HUDEP-2 (cell line): ENCODE measurements around the gene DCP1A.
A peak's percentile ranks its signal among the peaks of the same experiment; 100 is the strongest.
"Not testable (repeated sequence)": the region's sequence is repeated elsewhere in the genome, so short reads cannot be mapped to it uniquely, and the experiment has no call there.

Source experiments
- DNase-seq, 76 experiments: peaks; one replicate each; lab custom pipeline; 2025; ENCODE audit not compliant: unreplicated experiment in 76 of 76; lab: John Stamatoyannopoulos, UW

DCP1A gene

DNA sequence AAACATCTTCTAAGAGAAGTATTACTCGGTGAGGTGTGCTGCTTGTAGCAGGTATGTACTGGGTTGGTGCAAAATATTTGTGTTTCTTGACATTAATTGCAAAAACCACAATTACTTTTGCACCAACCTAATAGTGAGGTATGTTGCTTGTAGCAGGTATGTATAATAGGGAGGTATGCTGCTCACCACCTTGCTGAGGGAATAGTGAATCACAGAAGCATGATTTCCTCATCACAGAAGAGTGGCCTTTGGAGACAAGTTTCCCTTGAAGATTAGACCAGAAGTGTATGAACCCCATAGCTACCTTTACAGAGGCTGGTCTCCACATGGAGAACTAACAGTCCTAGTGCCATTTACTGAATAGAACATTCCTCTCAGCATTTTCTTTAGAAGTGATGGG is 15.5 kb downstream of the DCP1A start:
- DNase-seq: no peak

- DNase-seq: no peak
These were observed 17.4 kb downstream of the DCP1A start for GRCh38 chr3:53329897-53330296.

- peak in 15 of 76 experiments; percentile 3 to 56 (median 11) for DNase-seq
These were observed 18.6 kb downstream of the DCP1A start for GRCh38 chr3:53328746-53329145.

DNA sequence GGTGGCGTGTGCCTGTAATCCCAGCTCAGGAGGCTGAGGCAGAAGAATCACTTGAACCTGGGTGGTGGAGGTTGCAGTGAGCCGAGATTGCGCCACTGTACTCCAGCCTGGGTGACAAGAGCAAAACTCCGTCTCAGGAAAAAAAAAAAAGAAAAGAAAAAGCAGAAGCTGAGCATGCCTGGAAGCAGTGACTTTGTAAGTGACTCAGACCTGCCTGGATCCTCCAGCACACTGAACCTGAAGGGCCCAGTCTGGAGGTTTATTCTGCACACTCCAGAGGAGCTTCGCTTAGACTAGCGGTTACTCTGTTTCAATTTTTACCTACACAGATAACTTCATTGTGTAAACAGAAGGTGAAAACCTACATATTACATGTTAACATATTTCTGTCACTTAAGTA is 19.4 kb downstream of the DCP1A start:
- not testable (repeated sequence) for DNase-seq

- DNase-seq: peak in 50 of 76 experiments; percentile 2 to 60 (median 19)
These were observed 23.2 kb downstream of the DCP1A start for GRCh38 chr3:53324105-53324504.

DNA sequence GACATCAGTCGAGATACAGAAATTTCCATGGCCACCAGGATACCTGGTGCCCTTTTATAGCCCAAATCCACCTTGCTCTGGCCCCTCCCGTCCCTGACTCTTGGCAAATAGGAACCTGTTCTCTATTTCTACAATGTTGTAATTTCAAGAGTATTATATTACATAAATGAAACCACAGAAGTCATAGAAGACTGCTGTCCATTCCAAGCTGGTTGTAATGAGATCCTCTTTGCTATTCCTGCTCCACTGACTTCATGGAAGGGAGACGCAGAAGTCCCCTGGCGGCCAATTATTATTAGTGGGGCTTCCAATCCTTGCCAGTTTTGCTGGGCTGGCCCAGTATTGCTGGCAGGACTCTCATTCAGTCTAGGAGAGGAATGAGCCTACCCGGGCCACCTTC is 26.6 kb downstream of the DCP1A start:
- DNase-seq: no peak

- no peak for DNase-seq
These were observed 28.8 kb downstream of the DCP1A start for GRCh38 chr3:53318522-53318921.

GRCh38 chr3:53312832-53313231 is 34.5 kb downstream of the DCP1A start:
- no peak for DNase-seq

- no peak for DNase-seq
These were observed 35.5 kb downstream of the DCP1A start for GRCh38 chr3:53311882-53312281.

- DNase-seq: no peak
These were observed 43.4 kb downstream of the DCP1A start for GRCh38 chr3:53303957-53304356.

DNA sequence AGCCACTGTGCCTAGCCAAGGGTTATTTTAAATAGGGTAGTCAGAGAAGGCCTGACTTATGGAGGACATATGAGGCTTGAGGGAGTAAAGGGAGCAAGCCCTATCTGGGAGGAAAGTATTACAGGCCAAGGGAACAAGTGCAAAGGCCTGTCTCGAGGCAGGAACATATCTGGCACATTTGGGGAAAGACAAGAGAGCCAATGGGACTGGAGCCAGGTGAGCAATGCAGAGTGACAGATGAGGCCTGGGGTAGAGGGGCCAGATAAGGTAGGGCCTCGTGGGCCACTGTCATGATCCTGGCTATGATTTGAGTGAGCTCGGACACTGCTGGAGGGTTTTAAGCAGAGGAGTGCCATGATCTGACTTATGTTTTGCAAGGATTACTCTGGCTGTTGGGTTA is 43.8 kb downstream of the DCP1A start:
- no peak for DNase-seq

DNA sequence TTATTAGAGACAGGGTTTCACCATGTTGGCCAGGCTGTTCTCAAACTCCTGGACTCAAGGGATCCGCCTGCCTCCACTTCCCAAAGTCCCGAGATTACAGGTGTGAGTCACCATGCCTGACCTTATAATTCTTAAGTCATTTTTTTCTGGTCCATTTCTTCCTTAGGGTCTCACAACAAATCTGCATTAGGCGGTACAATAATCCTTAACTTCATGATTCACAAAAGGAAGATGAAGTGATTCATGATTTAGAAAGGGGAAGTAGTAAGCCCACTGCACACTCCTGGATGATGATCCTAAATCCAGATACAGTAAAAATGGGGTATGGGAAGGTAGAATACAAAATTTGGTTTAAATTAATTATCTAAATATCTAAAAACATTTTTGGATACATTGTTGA is 46.5 kb downstream of the DCP1A start:
- no peak for DNase-seq

- peak in 24 of 76 experiments; percentile 0 to 48 (median 20) for DNase-seq
These were observed 47.7 kb downstream of the DCP1A start for GRCh38 chr3:53299611-53300023.

- DNase-seq: no peak
These were observed 51.9 kb downstream of the DCP1A start for GRCh38 chr3:53295410-53295809.

DNA sequence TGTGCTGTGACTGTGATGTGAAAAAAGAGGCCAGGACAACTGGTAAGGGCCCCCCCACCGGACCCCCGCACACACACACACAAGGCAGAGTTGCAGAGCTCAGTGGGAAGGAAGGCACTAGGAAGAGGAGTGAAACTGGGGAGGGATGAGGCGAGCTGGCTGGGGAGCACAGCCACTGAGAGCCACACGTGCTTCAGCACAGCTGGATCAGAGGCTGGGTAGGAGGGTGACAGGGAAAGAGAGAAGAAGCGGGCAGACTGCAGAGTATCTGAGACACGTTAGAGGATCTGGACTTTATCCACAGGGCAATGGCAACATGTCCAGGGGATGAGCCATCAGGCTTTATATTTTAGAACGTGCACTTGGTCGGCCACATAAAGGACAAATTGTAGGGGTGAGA is 53.5 kb downstream of the DCP1A start:
- DNase-seq: no peak

GRCh38 chr3:53288214-53288613 is 59.1 kb downstream of the DCP1A start:
- no peak for DNase-seq

DNA sequence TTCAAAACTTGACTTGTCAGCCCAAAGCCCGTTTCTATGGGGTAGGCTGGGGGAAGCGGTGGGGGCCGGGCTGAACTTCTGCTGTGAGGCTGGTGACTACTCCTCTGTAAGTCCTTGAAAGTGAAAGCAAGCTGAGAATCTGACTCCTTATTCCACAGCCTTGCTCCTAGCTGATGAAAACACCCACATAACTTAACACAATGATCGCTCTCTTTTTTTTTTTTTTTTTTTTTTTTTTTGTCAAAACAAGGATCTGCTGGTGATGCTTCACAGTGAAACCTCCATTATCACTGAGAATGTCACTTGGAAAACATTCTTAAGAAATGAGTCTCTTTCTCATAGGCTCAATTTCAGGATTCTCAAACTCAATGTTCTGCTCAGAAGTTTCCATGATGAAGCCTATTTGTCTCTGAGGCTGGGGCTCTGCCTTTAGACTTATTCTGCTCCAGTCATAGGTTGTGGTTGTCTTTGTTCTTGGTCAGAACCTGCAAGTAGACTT is 60.2 kb downstream of the DCP1A start:
- no peak for DNase-seq

DNA sequence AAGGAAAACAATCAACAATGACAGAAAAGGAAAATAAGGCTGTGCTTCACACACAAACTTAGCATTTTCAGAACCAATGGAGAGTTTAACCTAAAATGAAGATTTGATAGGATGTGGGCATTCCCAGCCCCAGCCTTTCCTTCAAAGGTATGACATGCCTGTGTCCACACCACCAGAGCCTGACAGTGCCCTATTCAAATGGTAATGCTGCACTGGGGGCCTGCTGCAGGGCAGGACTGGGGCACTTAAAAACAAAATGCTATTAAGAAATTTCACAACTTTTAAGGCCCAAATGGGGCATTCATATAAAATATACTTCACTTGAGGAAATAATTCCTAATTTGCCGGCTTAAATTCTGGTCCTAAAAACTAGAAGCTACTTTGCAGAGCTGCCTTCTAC is 60.6 kb downstream of the DCP1A start:
- DNase-seq: no peak

DNA sequence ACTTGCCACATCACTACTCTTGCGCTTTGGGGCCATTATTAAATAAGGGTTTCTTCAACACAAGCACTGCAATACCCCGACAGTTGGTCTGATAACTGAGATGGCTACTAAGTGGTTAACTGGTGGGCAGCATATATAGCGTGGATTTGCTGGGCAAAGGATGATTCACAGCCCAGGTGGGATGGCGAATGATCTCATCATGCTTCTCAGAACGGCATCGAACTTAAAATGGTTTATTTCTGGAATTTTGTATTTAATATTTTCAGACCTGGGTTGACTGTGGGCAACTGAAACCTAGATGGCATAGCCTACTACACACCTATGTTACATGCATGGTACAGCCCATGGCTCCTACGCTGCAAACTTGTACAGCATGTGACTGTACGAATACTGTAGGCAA is 64.8 kb downstream of the DCP1A start:
- DNase-seq: no peak

GRCh38 chr3:53278667-53279066 is 68.7 kb downstream of the DCP1A start:
- DNase-seq: no peak

DNA sequence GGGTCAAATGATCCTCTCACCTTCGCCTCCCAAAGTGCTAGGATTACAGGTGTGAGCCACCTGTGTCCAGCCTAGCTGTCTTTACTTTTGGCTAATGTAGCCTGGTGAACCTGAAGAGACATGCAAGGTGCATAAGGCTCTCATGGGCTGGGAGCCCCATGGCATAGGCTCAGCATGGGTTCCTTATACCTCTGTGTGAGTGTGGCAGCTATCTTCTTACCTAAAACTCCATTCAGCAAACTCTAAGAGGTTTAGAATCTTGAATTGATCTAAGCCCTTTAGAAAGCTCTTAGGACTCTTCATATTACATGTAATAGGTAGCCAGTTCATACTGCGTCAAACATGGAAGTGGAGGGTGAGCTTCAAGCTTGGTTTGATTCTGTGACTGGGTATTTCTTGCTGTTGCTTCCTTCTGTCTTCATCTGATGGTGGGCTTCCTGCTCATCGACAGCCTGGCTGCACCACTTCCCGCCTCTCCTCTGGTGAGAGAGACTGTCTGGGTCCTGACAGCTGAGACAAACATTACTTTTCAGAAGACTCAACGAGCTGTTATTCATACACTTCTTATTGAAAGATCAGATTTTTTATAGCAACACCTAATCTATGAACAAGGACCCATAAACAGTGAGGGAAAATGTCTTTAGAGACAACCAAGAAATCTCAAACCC is 72.3 kb downstream of the DCP1A start:
- no peak for DNase-seq

DNA sequence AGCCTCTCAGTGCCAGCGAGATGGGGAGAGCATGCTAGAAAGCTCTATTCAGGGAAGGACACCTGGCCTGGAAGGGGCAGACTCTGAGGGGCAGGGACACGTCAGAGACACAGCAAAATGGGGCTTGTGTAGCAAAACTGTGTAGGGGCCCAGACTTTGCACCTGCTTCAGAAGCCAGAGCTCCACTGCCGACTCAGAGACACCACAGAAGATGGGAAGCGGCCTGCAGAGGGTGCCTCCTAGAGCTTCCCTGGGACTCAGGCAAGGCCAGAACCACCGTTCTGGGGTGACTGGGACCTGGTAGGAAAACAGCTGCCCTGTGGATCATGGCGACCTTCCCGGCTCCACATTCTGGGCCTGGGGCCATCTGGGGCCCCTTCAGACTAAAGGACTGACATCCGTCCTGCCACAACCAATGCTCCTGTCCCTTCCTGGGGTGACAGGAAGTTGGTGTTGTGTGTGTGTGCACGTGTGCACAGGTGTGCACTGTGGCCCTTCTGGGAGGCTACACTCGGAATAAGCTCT is 74.1 kb downstream of the DCP1A start:
- no peak for DNase-seq
